HG03139 (cell line): ENCODE measurements around the gene ZSWIM4.

Source experiments
- ATAC-seq: cut with Tn5 transposase; IDR thresholded peaks from one replicate; pipeline ENCODE4 v1.9.1; 2021; ENCODE audit not compliant: unreplicated experiment

Gene ZSWIM4

DNA sequence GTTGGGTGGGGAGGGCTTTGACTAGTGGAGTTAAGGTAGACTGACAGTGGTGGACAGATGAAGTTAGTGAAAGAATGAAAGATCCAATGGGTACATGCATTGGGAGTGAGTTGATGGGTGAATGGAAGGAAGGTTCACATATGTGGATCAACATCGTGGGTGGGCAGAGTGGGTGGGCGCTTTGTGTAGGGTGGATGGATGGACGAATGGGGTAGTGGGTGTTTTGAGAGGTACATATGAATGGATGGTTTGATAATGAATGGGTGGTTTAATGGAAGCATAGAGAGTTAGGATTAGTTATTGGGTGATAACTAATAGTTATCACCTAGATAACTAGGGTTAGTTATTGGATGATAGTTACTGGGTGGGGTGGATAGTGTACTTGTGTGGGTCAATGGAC lies 11.5 kb downstream of the ZSWIM4 start:
- no peak for ATAC-seq

DNA sequence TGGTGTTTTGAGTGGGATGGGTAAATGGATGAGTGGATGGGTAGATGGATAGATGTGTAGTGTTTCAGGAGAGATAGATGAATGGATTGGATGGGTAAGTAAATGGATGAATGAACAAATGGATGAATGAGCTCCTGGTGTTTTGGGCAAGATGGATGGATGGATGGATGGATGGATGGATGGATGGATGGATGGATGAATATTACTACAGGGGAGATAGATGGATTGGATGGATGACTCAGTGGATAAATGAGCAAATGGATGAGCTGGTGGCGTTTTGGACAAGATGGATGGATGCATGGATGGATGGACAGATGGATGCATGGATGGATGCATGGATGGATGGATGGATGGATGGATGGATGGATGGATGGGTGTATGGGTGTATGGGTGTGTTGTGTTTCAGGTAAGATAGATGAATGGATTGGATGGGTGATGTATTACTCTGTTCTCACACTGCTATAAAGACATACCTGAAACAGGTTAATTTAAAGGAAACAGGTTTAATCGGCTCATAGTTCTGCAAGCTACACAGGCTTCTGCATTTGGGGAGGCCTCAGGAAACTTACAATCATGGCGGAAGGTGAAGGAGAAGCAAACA lies 12.3 kb downstream of the ZSWIM4 start:
- ATAC-seq: no peak

DNA sequence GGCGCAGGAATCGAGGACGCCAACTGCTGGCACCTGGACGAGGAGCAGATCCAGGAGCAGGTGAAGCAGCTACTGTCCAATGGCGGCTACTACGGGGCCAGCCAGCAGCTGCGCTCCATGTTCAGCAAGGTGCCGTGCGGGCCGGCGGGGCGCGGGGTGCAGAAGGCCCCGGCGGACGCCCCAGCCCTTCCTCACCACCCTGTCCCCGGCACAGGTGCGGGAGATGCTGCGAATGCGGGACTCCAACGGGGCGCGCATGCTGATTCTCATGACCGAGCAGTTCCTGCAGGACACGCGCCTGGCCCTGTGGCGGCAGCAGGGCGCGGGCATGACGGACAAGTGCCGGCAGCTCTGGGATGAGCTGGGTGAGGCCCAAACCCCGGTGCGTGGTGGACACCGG lies 13.6 kb downstream of the ZSWIM4 start:
- ATAC-seq: no peak

DNA sequence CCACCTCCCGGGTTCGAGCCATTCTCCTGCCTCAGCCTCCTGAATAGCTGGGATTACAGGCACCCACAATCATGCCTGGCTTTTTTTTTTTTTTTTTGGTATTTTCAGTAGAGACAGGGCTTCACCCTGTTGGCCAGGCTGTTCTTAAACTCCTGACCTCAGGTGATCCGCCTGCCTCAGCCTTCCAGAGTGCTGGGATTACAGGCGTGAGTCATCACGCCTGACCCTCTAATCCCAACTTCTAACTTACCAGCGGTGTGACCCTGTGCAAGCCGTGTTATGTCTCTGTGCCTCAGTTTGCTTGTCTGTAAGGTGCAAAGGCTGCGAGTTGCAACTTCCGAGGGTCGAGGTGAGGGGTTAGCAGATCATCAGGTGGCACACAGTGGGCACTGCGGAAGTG lies 17.3 kb downstream of the ZSWIM4 start:
- ATAC-seq: no peak

DNA sequence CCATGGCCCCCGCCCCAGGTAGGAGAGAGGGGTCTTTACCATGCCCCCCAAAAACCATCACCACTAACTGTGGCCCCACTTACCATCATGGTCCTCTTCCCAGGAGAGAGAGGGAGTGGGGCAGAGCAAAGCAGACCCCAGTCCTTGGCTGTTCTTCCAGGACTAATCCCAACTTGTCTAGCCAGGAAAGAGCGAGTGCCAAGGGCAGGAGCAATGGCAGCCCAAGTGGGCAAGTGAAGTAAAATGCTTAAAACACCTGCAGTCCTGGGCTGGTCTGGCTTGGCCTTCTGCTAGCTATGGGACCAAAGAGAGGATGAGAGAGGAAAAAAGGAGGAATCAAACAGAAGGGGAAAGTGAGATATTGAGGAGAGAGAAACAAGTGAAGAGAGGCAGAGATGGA lies 17.9 kb downstream of the ZSWIM4 start:
- no peak for ATAC-seq

DNA sequence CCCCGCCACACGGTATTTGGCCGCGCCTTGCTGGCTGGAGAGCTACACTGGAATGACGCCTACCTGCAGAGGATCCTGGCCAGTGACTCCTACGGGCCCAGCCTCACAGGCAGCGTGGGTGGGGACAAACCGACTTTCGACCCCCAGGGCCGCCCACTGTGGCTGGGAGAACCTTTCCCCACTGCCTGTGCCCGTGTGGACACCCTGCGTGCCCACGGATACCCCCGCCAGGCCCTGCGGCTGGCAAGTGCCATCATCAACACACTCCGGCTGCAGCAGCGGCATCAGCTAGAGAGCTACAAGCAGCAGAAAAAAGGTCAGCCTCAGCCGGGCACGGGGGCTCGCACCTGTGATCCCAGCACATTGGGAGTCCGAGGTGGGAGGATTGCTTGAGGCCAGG lies 19.3 kb downstream of the ZSWIM4 start:
- ATAC-seq: no peak

DNA sequence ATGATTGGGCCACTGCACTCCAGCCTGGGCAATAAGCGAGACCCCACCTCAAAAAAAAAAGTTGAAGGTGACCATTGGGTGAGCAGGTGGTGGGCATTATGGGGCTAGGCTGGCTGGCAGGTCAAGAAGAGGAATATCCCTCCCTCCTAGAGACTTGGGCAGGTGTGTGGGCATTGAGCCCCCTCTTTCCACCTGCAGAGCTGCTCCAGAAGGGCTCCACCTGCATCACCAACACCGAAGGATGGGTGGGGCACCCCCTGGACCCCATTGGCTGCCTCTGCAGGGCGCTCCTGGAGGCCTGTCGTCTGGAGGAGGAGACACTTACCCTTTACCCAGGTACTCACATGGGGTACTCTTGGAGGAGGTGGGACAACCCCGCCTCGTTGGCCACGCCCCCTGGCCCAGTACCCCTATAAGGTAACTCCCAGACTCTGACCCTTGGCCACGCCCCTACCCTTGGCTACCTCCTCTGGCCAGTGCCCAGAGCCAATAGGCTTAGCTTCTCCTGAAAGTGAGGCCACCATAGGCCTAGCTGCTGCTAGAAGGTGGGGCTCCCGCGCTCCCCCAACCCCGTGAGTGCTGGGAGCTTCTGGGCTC lies 21.9 kb downstream of the ZSWIM4 start:
- no peak for ATAC-seq

DNA sequence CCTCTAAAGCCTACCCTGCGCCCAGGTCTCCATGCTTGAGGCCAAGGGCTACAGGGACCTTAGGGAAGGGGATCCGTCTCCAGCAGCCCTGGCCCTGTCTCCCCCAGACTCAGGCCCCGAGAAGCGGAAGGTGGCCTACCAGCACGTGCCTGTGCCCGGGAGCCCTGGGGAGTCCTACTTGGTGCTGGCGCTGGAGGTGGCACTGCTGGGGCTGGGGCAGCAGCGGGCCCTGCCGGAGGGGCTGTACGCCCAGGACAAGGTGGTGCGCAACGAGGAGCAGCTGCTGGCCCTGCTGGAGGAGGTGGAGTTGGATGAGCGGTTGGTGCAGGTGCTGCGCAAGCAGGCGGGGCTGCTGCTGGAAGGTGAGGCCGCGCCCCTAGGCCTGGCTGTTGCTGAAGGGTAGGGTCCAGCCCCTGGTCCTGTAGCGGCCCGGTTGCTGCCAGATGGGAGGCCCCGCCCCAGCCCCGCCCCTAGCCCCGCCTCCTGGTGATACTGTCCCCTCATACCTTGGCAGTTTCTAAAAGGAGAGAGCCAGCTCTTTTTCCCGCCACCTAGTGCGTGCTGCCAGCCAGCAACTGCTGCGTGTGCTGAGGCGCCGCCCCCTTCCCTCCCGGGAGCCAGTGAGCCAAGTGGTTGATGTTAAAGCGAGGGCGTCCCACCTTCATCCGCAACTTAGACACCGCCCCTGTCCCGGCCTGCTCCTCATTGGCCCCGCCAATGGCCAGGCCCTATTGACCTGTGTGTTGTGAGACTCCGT lies 22.6 kb downstream of the ZSWIM4 start:
- no peak for ATAC-seq

DNA sequence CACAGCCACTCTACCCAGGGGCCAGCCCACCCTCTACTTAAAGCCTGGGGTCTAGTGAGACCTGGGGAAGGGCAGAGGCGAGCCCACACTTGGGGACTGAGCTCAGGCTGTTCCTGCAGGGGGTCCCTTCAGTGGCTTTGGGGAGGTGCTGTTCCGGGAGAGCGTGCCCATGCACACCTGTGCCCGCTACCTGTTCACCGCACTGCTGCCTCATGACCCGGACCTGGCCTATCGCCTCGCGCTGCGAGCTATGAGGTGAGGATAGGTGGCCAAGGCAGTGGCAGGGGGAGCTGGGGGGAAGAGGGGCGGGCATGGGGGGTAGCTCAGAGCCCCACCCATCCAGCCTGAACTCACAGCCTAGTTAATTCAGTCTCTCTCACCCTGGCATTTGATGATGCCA lies 24.0 kb downstream of the ZSWIM4 start:
- no peak for ATAC-seq

DNA sequence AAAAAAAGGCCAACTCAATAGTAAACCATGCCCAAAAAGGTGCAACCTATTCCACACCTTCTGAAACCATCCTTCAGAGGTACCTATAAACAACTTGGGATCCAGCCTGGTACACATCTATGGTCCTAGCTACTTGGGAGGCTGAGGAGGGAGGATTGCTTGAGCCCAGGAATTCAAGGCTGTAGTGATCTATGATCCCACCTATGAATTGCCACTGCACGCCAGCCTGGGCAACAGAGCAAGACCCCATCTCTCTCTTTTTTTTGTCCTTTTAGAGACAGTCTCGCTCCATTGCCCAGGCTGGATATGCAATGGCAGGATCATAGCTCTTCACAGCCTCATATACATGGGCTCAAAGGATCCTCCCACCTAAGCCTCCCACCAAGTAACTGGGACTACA lies 26.0 kb downstream of the ZSWIM4 start:
- no peak for ATAC-seq

DNA sequence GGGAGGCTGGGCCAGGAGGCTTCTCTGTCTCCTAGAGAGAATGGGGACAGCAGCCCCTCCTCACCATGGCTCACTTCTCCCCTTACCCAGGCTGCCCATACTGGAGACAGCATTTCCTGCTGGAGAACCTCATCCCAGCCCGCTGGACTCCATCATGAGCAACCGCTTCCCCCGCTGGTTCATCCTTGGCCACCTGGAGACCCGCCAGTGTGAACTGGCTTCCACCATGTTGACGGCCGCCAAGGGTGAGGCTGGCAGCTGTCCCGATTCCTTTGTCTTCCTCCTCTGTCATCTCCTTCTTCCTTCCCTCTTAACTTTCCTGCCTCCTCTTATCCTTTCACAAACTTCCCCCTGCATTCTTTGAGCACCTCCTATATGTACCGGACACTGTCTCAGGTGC lies 28.0 kb downstream of the ZSWIM4 start:
- ATAC-seq: no peak

DNA sequence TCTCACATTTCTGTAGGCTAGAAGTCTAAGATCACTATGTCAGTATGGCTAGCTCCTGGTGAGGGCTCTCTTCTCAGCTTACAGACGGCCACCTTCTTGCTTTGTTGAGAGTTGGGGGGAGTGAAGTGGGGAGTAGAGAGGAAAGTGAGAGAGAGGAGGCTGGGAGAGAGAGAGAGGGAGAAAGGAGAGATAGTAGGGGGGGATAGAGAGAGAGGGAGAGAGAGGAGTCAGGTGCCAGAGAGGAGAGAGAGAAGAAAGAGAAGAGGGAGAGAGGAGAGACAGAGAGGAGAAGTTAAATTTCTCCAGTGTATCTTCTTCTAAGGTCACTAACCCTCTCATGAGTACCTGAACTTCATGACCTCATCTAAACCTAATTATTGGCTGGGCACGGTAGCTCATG lies 28.7 kb downstream of the ZSWIM4 start:
- no peak for ATAC-seq

DNA sequence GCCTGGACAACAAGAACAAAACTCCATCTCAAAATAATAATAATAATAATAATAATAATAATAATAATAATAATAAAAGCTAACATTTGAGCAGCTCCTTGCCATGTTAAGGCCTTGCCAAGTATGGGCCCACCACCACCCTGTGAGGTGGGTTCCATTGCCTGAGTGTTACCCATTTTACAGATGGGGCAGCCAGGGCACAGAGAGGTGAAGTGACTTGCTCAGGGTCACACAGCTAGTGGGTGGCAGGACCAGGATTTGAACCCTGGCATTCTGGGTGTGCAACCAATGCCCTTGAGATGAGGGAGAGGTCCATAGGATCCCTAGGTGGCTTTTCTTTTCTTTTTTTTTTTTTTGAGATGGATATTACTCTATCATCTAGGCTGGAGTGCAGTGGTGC lies 29.5 kb downstream of the ZSWIM4 start:
- no peak for ATAC-seq

DNA sequence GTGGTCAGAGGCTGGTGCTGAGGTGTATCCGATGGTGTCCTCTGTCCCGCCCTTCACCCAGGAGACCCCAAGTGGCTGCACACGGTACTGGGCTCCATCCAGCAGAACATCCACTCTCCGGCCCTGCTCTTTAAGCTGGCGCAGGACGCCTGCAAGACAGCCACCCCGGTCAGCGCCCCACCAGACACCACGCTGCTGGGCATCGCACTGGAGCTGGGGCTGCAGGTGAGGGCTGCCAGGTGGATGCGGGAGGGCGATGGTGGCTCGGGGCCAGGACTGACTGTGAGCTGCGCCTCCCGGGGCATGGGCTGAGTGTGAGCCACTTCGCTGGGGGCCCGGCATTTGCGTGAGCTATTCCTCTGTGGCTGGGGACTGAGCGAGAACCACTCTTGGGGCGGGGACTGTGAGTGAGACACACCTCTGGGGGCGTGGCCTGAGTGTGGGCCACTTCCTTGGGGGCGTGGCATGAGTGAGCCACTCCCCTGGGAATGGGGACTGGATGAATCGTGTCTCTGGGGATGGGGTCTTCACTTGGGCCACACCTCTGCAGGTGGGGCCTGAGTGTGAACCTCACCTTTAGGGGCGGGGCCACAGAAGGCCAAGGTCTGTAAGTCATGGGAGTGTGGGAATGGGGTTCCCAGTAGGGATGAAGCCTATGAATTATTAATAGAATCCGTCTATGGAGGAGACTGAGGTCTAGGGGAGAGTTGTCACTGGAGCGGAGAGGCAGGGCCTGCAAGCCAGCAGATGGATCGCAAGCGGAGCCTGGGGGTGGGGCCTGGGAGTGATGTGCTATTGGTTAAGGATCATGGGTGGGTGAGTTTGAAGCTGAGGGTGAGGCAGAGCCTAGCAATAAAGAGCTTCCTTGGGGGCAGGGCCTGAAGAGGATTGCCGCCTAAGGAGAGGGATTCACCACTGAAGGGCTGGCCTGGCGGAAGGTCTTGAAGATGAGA lies 30.5 kb downstream of the ZSWIM4 start:
- ATAC-seq: no peak

DNA sequence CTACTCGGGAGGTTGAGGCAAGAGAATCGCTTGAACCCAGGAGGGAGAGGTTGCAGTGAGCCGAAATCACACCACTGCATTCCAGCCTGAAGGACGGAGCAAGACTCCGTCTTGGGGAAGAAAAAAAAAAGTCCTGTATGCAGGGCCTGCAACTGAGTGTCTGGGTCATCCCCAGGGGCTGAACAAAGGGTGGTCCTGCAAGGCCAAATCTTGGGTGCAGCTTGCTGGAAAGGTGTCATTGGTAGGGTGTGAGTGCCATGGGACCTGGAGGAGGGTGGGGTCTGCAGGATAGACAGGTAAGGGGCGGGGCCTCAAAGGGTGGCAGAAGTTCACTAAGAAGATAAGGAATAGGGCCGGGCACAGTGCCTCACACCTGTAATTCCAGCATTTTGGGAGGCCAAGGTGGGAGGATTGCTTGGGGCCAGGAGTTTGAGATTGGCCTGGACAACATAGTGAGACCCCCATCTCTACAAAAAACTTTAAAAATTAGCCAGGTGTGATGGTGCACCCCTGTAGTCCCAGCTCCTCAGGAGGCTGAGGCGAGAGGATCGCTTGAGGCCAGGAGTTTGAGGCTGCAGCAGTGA lies 31.5 kb downstream of the ZSWIM4 start:
- no peak for ATAC-seq

DNA sequence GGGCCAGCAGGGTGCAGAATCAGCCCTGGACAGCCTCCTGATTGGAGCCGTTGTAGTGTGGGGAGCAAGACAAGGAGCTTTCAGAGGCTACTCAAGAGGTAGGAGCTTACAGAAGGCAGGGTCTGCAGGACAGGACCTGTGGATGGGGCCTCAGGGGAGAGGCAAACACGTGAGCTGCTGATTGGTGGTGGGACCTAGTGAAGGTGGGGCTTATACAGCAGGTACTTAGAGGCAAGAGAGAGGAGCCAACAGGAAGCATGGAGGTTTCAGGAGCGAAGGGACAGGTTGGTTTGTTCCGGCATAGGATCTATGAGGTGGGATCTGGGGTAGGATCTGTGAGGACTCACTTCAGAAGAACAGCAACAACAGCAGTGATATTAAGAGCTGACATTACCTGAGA lies 32.4 kb downstream of the ZSWIM4 start:
- no peak for ATAC-seq

DNA sequence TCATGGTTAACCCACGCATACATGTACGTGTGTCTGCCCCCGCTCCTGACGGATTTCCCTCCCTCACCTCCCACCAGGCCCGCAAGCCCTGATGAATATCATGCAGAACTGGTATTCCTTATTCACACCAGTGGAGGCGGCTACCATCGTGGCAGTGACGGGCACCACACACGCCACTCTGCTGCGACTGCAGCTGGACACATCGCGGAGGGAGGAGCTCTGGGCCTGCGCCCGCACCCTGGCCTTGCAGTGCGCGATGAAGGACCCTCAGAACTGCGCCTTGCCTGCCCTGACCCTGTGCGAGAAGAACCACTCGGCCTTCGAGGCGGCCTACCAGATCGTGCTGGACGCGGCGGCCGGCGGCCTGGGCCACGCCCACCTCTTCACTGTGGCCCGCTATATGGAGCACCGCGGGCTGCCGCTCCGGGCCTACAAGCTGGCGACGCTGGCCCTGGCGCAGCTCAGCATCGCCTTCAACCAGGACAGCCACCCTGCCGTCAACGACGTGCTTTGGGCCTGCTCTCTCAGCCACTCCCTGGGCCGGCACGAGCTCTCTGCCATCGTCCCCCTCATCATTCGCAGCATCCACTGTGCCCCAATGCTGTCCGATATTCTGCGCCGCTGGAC lies 35.0 kb downstream of the ZSWIM4 start:
- ATAC-seq: no peak

DNA sequence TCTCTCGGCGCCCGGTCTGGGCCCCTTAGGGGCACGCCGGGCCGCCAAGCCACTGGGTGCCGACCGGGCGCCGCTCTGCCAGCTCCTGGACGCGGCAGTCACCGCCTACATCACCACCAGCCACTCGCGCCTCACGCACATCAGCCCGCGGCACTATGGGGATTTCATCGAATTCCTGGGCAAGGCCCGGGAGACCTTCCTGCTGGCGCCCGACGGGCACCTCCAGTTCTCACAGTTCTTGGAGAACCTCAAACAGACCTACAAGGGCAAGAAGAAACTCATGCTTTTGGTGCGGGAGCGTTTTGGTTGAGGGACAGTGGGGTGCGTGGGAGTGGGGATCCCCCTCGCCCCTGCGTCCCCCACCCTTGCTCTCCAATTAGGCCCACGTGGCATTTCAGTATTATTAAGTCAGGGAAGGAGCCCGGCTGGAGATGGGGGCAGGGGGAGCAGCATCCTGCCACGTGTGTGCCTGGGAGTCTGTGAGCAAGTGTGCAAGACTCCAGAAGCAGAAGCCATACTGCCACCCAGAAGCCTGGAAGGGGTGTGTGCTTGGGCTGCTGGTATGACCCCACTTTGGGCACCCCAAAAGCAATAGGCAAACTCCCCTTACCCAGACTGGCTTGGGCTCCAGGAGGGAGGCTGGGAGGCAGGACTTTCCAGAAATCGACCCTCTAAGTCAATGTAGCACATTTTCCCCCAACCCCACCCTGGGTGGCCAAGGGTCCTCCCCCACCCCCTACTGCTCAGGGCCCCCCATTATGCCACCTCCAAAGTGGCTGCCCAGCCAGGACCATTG lies 35.7 kb downstream of the ZSWIM4 start:
- ATAC-seq: no peak

DNA sequence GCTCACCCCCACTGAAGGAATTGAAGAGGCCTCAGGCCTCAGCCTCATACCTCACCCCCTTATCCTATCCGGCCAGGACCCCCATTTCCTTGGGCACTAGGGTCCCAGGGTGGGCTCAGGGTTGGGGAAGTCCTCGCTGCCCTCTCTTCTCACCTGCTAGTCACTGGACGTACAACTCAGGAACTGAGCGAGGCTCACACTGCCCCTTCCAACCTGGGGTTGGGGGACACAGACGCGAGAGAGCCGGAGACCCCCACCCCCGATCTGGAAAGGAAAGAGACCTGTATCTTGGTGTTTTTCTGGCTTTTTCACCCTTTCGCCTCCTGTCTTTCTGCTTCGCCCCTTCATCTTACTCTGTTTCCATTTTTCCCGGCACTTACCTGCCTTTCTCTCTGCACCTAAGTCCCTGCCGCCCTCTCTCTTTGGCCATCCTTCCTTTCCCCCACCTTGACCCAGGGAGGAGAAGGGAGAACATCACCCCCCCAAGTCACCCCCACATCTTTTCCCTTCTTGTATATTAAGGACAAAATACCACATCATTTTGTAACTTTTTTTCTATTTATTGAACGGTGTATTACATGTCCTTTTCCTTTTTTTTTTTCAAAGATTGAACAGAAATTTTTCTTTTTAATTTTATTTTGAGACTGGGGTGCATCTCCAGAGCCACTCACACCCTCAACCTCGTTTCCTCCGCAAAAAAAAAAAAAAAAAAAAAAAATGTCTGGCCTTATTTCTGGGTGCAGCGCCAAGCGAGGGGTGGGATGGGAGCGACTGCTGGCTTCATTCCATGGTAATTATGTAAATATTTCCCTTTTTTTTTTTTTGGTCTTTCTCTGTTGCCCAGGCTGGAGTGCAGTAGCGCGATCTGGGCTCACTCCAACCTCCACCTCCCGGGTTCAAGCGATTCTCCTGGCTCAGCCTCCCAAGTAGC lies 36.6 kb downstream of the ZSWIM4 start:
- no peak for ATAC-seq
